Kidney epithelial cell (primary cell): ENCODE measurements around the gene ACAD10. TPM values are rescaled to one million over a fixed set of nuclear protein-coding genes. Genes with fewer than 3 reads are reported as not detected.
A peak's percentile ranks its signal among the peaks of the same experiment; 100 is the strongest.

ENCODE experiments used
- DNase-seq: peaks from one replicate; pipeline ENCODE4 v3.0.0-alpha.2; 2010; ENCODE audit warnings: low read depth
- H3K27me3 ChIP-seq: 2 replicates; pipeline ENCODE4 v1.6.0; 2011; ENCODE audit warnings: low read length; ENCODE audit not compliant: control insufficient read depth, insufficient read depth
- H3K36me3 ChIP-seq: 2 replicates; pipeline ENCODE4 v1.5.1; 2011; ENCODE audit warnings: low read length; ENCODE audit not compliant: control insufficient read depth, insufficient read depth
- H3K4me3 ChIP-seq: 2 replicates; pipeline ENCODE4 v1.5.1; 2011; ENCODE audit warnings: low read depth, mild to moderate bottlenecking, control low read depth, low read length
- total RNA-seq: library from RNA; depleted of rRNA; stranded (reverse); fragments of >200 nt; gene quantifications from 2 replicates; pipeline ENCODE4 v1.2.3, GENCODE V29; 2015
- TF ChIP-seq, protein P1 (sequence below): IDR thresholded peaks from 2 replicates; pipeline ENCODE4 v1.5.1; 2011; ENCODE audit warnings: mild to moderate bottlenecking, moderate library complexity, low read length, control low read depth, inconsistent platforms; ENCODE audit not compliant: insufficient read depth, poor library complexity, severe bottlenecking

The ACAD10 gene
- 40.8 and 41.2 TPM in 2 replicates for total RNA-seq

DNA sequence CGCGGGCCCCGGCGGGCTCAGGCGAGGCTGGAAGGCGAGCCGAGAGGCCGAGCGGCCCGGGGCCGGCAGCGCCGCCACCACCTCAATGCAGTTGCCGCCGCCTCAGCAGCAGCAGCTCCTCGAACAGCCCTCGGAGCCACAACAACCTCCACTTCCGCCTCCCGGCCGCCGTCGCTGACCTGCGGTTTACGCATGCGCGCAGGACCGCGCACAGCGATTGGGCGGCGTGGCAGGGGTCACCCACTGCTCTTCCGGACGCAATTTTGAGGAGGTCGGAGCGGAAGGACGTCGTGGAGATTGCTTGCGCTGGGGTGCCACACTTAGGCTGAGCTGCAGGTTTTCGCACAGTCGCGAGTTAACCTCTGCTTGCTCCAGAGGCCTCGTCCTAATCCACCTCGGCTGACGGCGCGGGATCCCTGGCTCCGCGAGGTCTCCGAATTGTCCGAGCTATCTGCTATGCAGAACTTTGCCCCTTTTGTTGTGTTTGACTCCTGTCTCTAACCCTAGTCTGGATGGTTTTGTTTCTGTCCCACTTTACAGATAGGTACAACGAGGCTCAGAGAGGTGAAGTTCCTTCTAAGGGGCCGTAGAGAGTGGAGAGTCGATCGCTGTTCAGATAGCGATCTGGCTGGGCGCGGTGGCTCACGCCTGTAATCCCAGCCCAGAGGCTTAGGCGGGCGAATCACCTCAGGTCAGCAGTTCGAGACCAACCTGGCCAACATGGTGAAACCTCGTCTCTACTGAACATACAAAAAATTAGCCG is at the start of gene ACAD10, which contains the start of gene BRAP:
TSS of gene ACAD10 (plus strand) at position 243 of the 763 bp plus-strand sequence. CDS start 6,657 bp downstream, outside the sequence.
TSS of gene BRAP (minus strand) at position 146 of the 763 bp plus-strand sequence. CDS start 164 bp downstream, outside the sequence.
- Histone ChIP-seq H3K4me3 (peak within 1 kb of the TSS; percentile 71), H3K27me3 (no peaks in the 10 kb centered on the region), H3K36me3 (no peaks in the 10 kb centered on the region)
- TF ChIP-seq, protein P1, sequence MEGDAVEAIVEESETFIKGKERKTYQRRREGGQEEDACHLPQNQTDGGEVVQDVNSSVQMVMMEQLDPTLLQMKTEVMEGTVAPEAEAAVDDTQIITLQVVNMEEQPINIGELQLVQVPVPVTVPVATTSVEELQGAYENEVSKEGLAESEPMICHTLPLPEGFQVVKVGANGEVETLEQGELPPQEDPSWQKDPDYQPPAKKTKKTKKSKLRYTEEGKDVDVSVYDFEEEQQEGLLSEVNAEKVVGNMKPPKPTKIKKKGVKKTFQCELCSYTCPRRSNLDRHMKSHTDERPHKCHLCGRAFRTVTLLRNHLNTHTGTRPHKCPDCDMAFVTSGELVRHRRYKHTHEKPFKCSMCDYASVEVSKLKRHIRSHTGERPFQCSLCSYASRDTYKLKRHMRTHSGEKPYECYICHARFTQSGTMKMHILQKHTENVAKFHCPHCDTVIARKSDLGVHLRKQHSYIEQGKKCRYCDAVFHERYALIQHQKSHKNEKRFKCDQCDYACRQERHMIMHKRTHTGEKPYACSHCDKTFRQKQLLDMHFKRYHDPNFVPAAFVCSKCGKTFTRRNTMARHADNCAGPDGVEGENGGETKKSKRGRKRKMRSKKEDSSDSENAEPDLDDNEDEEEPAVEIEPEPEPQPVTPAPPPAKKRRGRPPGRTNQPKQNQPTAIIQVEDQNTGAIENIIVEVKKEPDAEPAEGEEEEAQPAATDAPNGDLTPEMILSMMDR, result no peak
- peak; percentile 69 for DNase-seq

DNA sequence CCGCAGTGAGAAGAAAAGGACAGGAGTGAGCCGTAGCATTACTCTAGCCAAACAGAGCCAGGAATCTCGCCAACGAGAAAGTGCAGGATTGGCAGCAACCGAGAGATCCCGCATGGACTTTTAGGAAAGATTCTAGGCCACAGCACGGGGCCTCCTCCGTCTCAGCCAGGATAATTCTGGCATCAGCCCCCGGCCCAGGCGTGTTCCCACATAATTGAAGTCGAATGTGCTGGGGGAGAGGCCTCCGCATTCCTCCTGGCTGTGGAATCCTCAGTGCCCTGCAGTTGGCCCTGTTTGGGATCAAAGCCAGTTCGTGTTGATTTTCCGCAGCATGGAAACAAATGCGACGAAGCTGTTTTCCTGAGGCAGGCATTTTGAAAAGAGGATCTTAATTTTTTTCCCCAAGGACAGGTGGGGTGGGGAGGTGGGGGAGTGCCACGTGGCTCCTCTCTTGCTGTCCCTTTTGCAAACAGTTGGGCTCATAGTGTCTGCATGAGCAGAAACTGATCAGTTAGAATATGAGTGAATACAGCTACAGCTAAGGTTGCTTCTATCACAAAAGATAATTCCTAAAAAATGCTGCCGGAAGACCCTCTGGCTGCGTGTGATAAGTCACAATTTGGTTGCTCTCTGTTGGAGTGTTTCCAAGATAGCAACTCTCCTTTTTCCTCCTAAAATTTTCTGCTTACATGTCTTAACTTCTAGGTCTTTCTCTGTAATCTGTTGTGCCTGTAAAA is 49.5 kb upstream of the ACAD10 start:
- H3K36me3 ChIP-seq, result no peaks in the 10 kb centered on the region
- no peak for DNase-seq
- H3K27me3 ChIP-seq, result no peaks in the 10 kb centered on the region

DNA sequence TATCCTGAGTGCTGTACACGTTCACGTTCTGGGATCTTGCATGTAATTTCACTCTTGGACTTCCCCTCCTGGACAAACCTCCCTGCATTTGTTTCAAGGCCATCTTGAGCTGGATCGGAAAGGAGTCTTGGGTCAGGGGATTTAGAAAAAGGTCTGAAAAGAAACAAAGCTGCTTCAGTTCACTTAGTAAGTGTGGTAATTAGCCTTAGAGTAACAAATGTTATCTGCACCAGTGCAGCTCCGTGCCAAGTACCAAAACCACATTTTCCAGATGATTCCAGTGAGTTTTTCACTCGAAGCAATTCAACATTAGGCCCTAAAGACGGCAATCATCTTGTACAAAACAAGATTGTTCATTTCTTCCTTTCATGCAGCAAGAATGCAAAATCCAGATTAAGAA is 47.3 kb upstream of the ACAD10 start:
- Histone ChIP-seq H3K4me3 (no peak overlapping the region), H3K36me3 (no peaks in the 10 kb centered on the region), H3K27me3 (no peaks in the 10 kb centered on the region)
- TF ChIP-seq, protein P1, result no peak
- DNase-seq, result no peak

More for the DNA sequence above, 49.5 kb upstream of the ACAD10 start:
- H3K4me3 ChIP-seq, result no peak overlapping the region
- TF ChIP-seq, protein P1, result no peak

DNA sequence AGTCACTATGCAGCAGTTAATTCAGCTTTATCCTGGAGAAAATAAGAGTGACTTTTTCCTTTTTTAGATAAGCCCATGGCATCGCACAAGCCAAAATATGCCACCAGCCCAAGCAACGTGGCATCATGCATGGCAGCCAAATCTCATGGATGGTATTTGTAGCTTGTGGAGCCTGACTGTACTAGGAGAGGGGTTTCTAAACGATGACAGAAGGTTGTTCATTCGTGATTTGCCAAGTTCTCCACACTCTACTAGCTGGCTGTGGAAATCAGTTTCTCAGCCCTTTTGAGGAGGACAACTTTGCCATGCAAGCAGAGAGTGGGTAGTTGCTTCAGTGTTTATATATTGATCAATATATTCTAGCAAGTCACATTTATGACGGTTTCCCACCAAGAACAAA is 45.3 kb upstream of the ACAD10 start:
- Histone ChIP-seq H3K4me3 (no peak overlapping the region), H3K27me3 (no peaks in the 10 kb centered on the region), H3K36me3 (peaks cover 2% of the 10 kb centered on the region)
- TF ChIP-seq, protein P1, result no peak
- DNase-seq, result no peak

DNA sequence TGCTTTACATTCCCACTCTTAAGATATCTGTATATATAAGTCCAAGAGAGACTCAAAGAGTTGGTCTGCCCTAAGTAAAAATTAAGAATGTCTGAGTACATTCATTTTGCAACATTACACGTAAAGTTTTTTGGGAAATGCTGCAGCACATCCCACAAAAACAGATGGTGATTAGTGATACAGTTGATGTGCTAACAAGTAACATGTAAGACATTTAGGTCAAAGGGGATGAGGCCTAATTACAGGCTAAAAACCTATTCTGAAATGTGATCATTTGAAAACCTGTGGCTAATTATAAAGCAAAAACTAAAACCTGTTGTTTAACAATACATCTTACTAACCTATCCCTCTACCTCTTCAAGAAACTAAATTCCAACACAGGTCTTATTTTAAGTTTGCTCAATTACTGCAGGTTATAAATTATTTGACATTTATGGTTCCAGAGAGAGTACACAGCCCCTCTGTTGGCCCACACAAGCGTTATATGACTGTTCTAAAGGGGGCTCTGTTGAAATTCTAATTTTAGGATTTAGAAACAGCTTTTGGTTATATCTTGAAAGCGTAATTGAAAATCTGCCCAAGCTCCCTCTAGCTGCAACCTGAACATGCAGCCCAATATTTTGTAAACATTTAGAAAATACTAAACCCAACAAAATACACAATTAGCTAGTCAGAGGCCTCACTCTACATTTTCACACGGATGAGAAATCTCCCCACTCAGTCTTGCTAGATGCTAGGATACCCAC is 43.0 kb upstream of the ACAD10 start:
- H3K36me3 ChIP-seq, result peaks cover 2% of the 10 kb centered on the region
- TF ChIP-seq, protein P1, result no peak

More for the DNA sequence above, 43.0 kb upstream of the ACAD10 start:
- Histone ChIP-seq H3K27me3 (no peaks in the 10 kb centered on the region), H3K4me3 (no peak overlapping the region)
- no peak for DNase-seq
